SK-N-SH treated with all-trans-retinoic acid at 6 μM for 48 hours (cell line): Measurements from ENCODE around the gene IL20.

Source experiments
- CSRNP3 ChIP-seq: fragments of 250-450 bp; sonication (Bioruptor Pico); IDR thresholded peaks from 2 replicates; pipeline ENCODE4 v1.5.1; 2021; ENCODE audit warnings: mild to moderate bottlenecking, moderate library complexity
- ESRRG ChIP-seq: fragments of 250-450 bp; sonication (Bioruptor Pico); IDR thresholded peaks from 2 replicates; pipeline ENCODE4 v1.6.1; 2021; ENCODE audit warnings: mild to moderate bottlenecking
- OSR1 ChIP-seq: fragments of 250-450 bp; sonication (Bioruptor Pico); IDR thresholded peaks from 2 replicates; pipeline ENCODE4 v1.8.0; 2022; ENCODE audit warnings: moderate library complexity, mild to moderate bottlenecking, inconsistent platforms
- PATZ1 ChIP-seq: fragments of 250-450 bp; sonication (Bioruptor Pico); IDR thresholded peaks from 2 replicates; pipeline ENCODE4 v1.8.0; 2020; ENCODE audit warnings: mild to moderate bottlenecking, moderate library complexity, borderline replicate concordance
- TCF4 ChIP-seq: fragments of 250-450 bp; sonication (Bioruptor Pico); IDR thresholded peaks from 2 replicates; pipeline ENCODE4 v1.8.0; 2021; ENCODE audit warnings: mild to moderate bottlenecking, moderate library complexity, borderline replicate concordance
- ZNF565 ChIP-seq: fragments of 450-650 bp; formaldehyde crosslinking; conservative IDR thresholded peaks from 2 replicates; pipeline ENCODE4 v1.5.0; 2020; ENCODE audit warnings: low read depth, mild to moderate bottlenecking, moderate library complexity

GRCh38 chr1:206873603-206874188 is 8.3 kb downstream of the IL20 start:
- TF ChIP-seq TCF4 (no peak), CSRNP3 (CRISPR knock-in tag) (no peak), ZNF565 (CRISPR knock-in tag) (no peak), PATZ1 (CRISPR knock-in tag) (no peak), OSR1 (CRISPR knock-in tag) (no peak), ESRRG (CRISPR knock-in tag) (no peak)
